H1 (cell line): ENCODE data around the gene PTGFR. TPM values are rescaled to one million over a fixed set of nuclear protein-coding genes. Genes with fewer than 3 reads are reported as not detected.

Experiments
- CTCF ChIA-PET: fragments of 300-600 bp; sonication (Branson Sonifier 250); formaldehyde crosslinking; loops from one replicate; lab custom pipeline; 2021; ENCODE audit not compliant: partially characterized antibody; lab: Charles Lee
- POLR2A ChIA-PET: fragments of 300-600 bp; sonication (Branson Sonifier 250); formaldehyde crosslinking; loops from one replicate; lab custom pipeline; 2021; ENCODE audit warnings: inconsistent platforms; ENCODE audit not compliant: partially characterized antibody; lab: Charles Lee
- DNase-seq, 2 experiments: peaks; one replicate each; pipeline versions ENCODE4 v3.0.0 to v3.0.0-alpha.2; 2010 to 2022; ENCODE audit warnings: low spot score in 2 of 2, low read depth in 1 of 2, mixed read lengths in 1 of 2
- FAIRE-seq: peaks from 2 replicates; lab custom pipeline; 2011; peaks lifted over from hg19 to GRCh38; lab: Jason Lieb, UNC
- H2AFZ ChIP-seq: 2 replicates; pipeline ENCODE4 v1.8.1; 2012; ENCODE audit warnings: low read length, inconsistent platforms
- H2AK5ac ChIP-seq: 2 replicates; pipeline ENCODE4 v1.6.1; 2013; ENCODE audit warnings: low read depth, low read length
- H2BK120ac ChIP-seq: replicated peaks from 2 replicates; pipeline ENCODE3; 2013; ENCODE audit warnings: low read depth, low read length, inconsistent platforms
- H2BK12ac ChIP-seq: 2 replicates; pipeline ENCODE4 v1.6.1; 2013; ENCODE audit warnings: low read depth, low read length
- H2BK15ac ChIP-seq: 2 replicates; pipeline ENCODE4 v1.6.1; 2013; ENCODE audit warnings: low read length
- H2BK20ac ChIP-seq: 2 replicates; pipeline ENCODE4 v1.6.1; 2013; ENCODE audit warnings: low read length
- H2BK5ac ChIP-seq: 2 replicates; pipeline ENCODE4 v1.6.1; 2013; ENCODE audit warnings: low read depth, low read length
- H3K14ac ChIP-seq: 2 replicates; pipeline ENCODE4 v1.6.1; 2013; ENCODE audit warnings: inconsistent platforms; ENCODE audit not compliant: insufficient read length
- H3K18ac ChIP-seq: 2 replicates; pipeline ENCODE4 v1.6.1; 2013; ENCODE audit warnings: low read length; ENCODE audit errors: extremely low read depth
- H3K23ac ChIP-seq: 2 replicates; pipeline ENCODE4 v1.6.1; 2013; ENCODE audit warnings: inconsistent platforms; ENCODE audit not compliant: insufficient read length
- H3K23me2 ChIP-seq: 2 replicates; pipeline ENCODE4 v1.6.1; 2013; ENCODE audit warnings: low read depth, low read length
- H3K27ac ChIP-seq: 2 replicates; pipeline ENCODE4 v1.6.1; 2011; ENCODE audit warnings: low read depth, low read length, inconsistent platforms
- H3K27me3 ChIP-seq, 4 experiments: replicated peaks in 1 of 4; 1 replicate in 1 of 4; 2 replicates in 3 of 4; pipeline versions ENCODE4 v1.6.1 to v1.8.1; 2011 to 2013; ENCODE audit warnings: low read length in 3 of 4, mild to moderate bottlenecking in 3 of 4, inconsistent platforms in 2 of 4, mixed read lengths in 2 of 4, moderate library complexity in 1 of 4; ENCODE audit not compliant: control insufficient read depth in 3 of 4, insufficient read depth in 3 of 4; ENCODE audit errors: extremely low read depth in 1 of 4
- H3K36me3 ChIP-seq, 4 experiments: 2 replicates each; pipeline versions ENCODE4 v1.6.1 to v1.8.1; 2011 to 2013; ENCODE audit warnings: mild to moderate bottlenecking in 4 of 4, low read length in 3 of 4, moderate library complexity in 2 of 4, control low read depth in 1 of 4, inconsistent platforms in 1 of 4; ENCODE audit not compliant: insufficient read depth in 4 of 4, control insufficient read depth in 2 of 4
- H3K4ac ChIP-seq: replicated peaks from 2 replicates; pipeline ENCODE3; 2013; ENCODE audit warnings: low read length, low read depth, mixed read lengths, inconsistent platforms; ENCODE audit not compliant: insufficient read length
- H3K4me1 ChIP-seq, 4 experiments: replicated peaks in 1 of 4; 1 replicate in 1 of 4; 2 replicates in 3 of 4; pipeline versions ENCODE4 v1.6.1 to v1.8.1; 2011 to 2013; ENCODE audit warnings: low read length in 3 of 4, inconsistent platforms in 2 of 4, mixed read lengths in 1 of 4; ENCODE audit not compliant: insufficient read depth in 4 of 4, control insufficient read depth in 3 of 4
- H3K4me2 ChIP-seq, 2 experiments: 2 replicates each; pipeline versions ENCODE4 v1.6.1 to v1.8.1; 2011 to 2013; ENCODE audit warnings: low read depth in 2 of 2, low read length in 2 of 2, control low read depth in 1 of 2, inconsistent platforms in 1 of 2, mild to moderate bottlenecking in 1 of 2; ENCODE audit not compliant: insufficient read depth in 1 of 2
- H3K4me3 ChIP-seq, 4 experiments: fragments of 200-600, 300-600 bp in 1 of 4; sonication (generic), shearing (Covaris generic), sonication (Bioruptor Twin) in 1 of 4; 2 replicates each; pipeline versions ENCODE4 v1.5.1 to v1.8.1; 2011 to 2016; ENCODE audit warnings: low read length in 4 of 4, low read depth in 3 of 4, control low read depth in 2 of 4, inconsistent platforms in 2 of 4, mild to moderate bottlenecking in 2 of 4, mixed read lengths in 1 of 4, moderate library complexity in 1 of 4; ENCODE audit not compliant: insufficient read depth in 2 of 4; ENCODE audit errors: extremely low read depth in 1 of 4
- H3K56ac ChIP-seq: replicated peaks from 2 replicates; pipeline ENCODE3; 2013; ENCODE audit warnings: low read depth, mild to moderate bottlenecking, mixed read lengths, low read length, inconsistent platforms; ENCODE audit not compliant: insufficient read length
- H3K79me1 ChIP-seq: 2 replicates; pipeline ENCODE4 v1.6.1; 2013; ENCODE audit warnings: low read depth, low read length, control low read depth
- H3K79me2 ChIP-seq, 2 experiments: 2 replicates each; pipeline versions ENCODE4 v1.6.1 to v1.8.1; 2012 to 2013; ENCODE audit warnings: low read length in 2 of 2, mild to moderate bottlenecking in 2 of 2, inconsistent platforms in 1 of 2; ENCODE audit not compliant: insufficient read depth in 2 of 2, control insufficient read depth in 1 of 2
- H3K9ac ChIP-seq, 4 experiments: replicated peaks in 1 of 4; 1 replicate in 1 of 4; 2 replicates in 3 of 4; pipeline versions ENCODE4 v1.6.1 to v1.8.1; 2011 to 2013; ENCODE audit warnings: low read depth in 3 of 4, low read length in 3 of 4, control low read depth in 2 of 4, mild to moderate bottlenecking in 2 of 4, moderate library complexity in 2 of 4, inconsistent platforms in 1 of 4; ENCODE audit errors: extremely low read depth in 1 of 4
- H3K9me3 ChIP-seq, 2 experiments: 2 replicates each; pipeline versions ENCODE4 v1.6.1 to v1.8.1; 2012 to 2013; ENCODE audit warnings: mild to moderate bottlenecking in 2 of 2, moderate library complexity in 2 of 2, control low read depth in 1 of 2, inconsistent platforms in 1 of 2, low read depth in 1 of 2, low read length in 1 of 2, mixed read lengths in 1 of 2; ENCODE audit not compliant: insufficient read depth in 2 of 2
- H4K20me1 ChIP-seq, 2 experiments: replicated peaks in 1 of 2; 2 replicates each; pipeline versions ENCODE3 to v1.8.1; 2011 to 2013; ENCODE audit warnings: inconsistent platforms in 2 of 2, low read length in 2 of 2, mild to moderate bottlenecking in 1 of 2; ENCODE audit not compliant: insufficient read depth in 2 of 2, control insufficient read depth in 1 of 2
- H4K5ac ChIP-seq: 2 replicates; pipeline ENCODE4 v1.6.1; 2013; ENCODE audit warnings: low read length, low read depth, mixed read lengths, inconsistent platforms; ENCODE audit not compliant: insufficient read length
- H4K8ac ChIP-seq: 2 replicates; pipeline ENCODE4 v1.8.0; 2013; ENCODE audit warnings: mild to moderate bottlenecking, moderate library complexity, low read length, inconsistent platforms; ENCODE audit not compliant: insufficient read depth; ENCODE audit errors: extremely low read depth
- H4K91ac ChIP-seq: replicated peaks from 2 replicates; pipeline ENCODE3; 2013; ENCODE audit warnings: low read length, mixed read lengths, inconsistent platforms; ENCODE audit not compliant: insufficient read length
- BRCA1 ChIP-seq: IDR thresholded peaks from 2 replicates; pipeline ENCODE4 v1.6.1; 2012; ENCODE audit warnings: low read depth, low read length, improper control_type of control experiment
- CEBPB ChIP-seq: IDR thresholded peaks from 2 replicates; pipeline ENCODE4 v1.6.1; 2012; ENCODE audit warnings: low read depth, low read length
- CHD2 ChIP-seq: IDR thresholded peaks from 2 replicates; pipeline ENCODE4 v1.6.1; 2012; ENCODE audit warnings: low read length, improper control_type of control experiment
- EGR1 ChIP-seq: IDR thresholded peaks from 2 replicates; pipeline ENCODE4 v1.6.1; 2011; ENCODE audit warnings: low read depth, low read length, borderline replicate concordance
- POLR2AphosphoS5 ChIP-seq: IDR thresholded peaks from 2 replicates; pipeline ENCODE4 v1.6.1; 2011; ENCODE audit warnings: low read depth, low read length
- TBP ChIP-seq: IDR thresholded peaks from 2 replicates; pipeline ENCODE4 v1.6.1; 2011; ENCODE audit warnings: low read depth, low read length, improper control_type of control experiment
- ZNF274 ChIP-seq: IDR thresholded peaks from 2 replicates; pipeline ENCODE4 v1.7.0; 2012; ENCODE audit warnings: low read length, borderline replicate concordance; ENCODE audit errors: extremely low read depth
- WGBS, 2 experiments: shearing (Covaris generic) in 1 of 2; methylation state at CpG; one replicate each; pipeline versions ENCODE4 v1.1.6 to v1.1.7; 2013 to 2015; ENCODE audit warnings: low lambda C conversion rate in 2 of 2, mixed read lengths in 2 of 2, inconsistent platforms in 1 of 2, low coverage in 1 of 2, missing lambda C conversion rate in 1 of 2; ENCODE audit not compliant: insufficient replicate concordance in 2 of 2, insufficient coverage in 1 of 2, insufficient read length in 1 of 2; ENCODE audit errors: extremely low coverage in 1 of 2, missing lambda C conversion rate in 1 of 2; 5-methylcytosine and 5-hydroxymethylcytosine counted together
- polyA plus RNA-seq, 7 experiments: library from polyadenylated mRNA; depleted of rRNA in 3 of 7; stranded (reverse) in 5 of 7; unstranded in 2 of 7; fragments of >200 nt in 5 of 7; fragments of 200-250 nt in 2 of 7; gene quantifications; 1 replicate in 5 of 7; 2 replicates in 1 of 7; 4 replicates in 1 of 7; pipeline versions ENCODE4 v1.2.1 to v1.2.3, GENCODE V29; 2011 to 2013; ENCODE audit warnings: missing spikeins in 2 of 7, mixed read lengths in 2 of 7
- total RNA-seq: library from RNA; stranded (reverse); fragmentation: NEBNext Ultra II Directional; extraction: Animal tissue kit (Norgen Biotek cat#: 25700); gene quantifications from 2 replicates; pipeline ENCODE4 v1.2.1, GENCODE V29; 2021

PTGFR gene
- total and polyA plus RNA-seq, 2 of the 8 experiments (the other 6 are each of a cell fraction or from before 2014, with no cell fraction given) = 0.02 TPM; not detected in 1

- Histone ChIP-seq H3K27me3 (no peaks in the 10 kb centered on the region), H3K36me3 (no peaks in the 10 kb centered on the region), H3K79me1 (no peaks in the 10 kb centered on the region), H2BK120ac (no peak overlapping the region), H3K9ac (no peak overlapping the region), H2AK5ac (no peak overlapping the region), H3K9me3 (no peaks in the 10 kb centered on the region), H3K18ac (no peak overlapping the region), H3K79me2 (no peaks in the 10 kb centered on the region), H3K27ac (no peak overlapping the region), H3K4me2 (no peak overlapping the region), H3K14ac (no peak overlapping the region), H4K20me1 (no peaks in the 10 kb centered on the region), H2AFZ (no peak overlapping the region; the same call in 1 of the 2 replicates), H4K5ac (no peak overlapping the region), H3K4ac (no peak overlapping the region), H4K91ac (no peak overlapping the region), H2BK20ac (no peak overlapping the region), H2BK15ac (no peak overlapping the region), H2BK5ac (no peak overlapping the region), H2BK12ac (no peak overlapping the region), H3K23me2 (no peaks in the 10 kb centered on the region), H3K56ac (no peak overlapping the region), H3K23ac (no peak overlapping the region), H3K4me3 (no peak overlapping the region), H4K8ac (no peak overlapping the region), H3K4me1 (no peaks in the 10 kb centered on the region)
- FAIRE-seq = no peak
- 89% methylated on average over 2 of the region's 2 CpGs; no CpG with 5 or more reads in 1 of the 2 experiments for WGBS, 2 experiments
- POLR2A ChIA-PET = no interaction called here
- no peak for TF ChIP-seq BRCA1
- no peak for TF ChIP-seq ZNF274
- TF ChIP-seq EGR1 = no peak
- no peak for TF ChIP-seq CEBPB
- TF ChIP-seq TBP = no peak
- no peak for TF ChIP-seq CHD2
- TF ChIP-seq POLR2AphosphoS5 = no peak
- CTCF ChIA-PET = interaction anchor here (1.0 kb wide), 1 partner anchor 10 kb away, joined by 3 read pairs; no protein-coding TSS in a partner anchor
- DNase-seq = no peak
Measured at GRCh38 chr1:78526496-78526895, 35.7 kb downstream of the PTGFR start.
